Measurements from ENCODE around the gene ZNF19. TPM values are rescaled to one million over a fixed set of nuclear protein-coding genes. Genes with fewer than 3 reads are reported as not detected.

Gene ZNF19
- total RNA-seq, 1 donor from 2014 or later, result 1.8 TPM

DNA sequence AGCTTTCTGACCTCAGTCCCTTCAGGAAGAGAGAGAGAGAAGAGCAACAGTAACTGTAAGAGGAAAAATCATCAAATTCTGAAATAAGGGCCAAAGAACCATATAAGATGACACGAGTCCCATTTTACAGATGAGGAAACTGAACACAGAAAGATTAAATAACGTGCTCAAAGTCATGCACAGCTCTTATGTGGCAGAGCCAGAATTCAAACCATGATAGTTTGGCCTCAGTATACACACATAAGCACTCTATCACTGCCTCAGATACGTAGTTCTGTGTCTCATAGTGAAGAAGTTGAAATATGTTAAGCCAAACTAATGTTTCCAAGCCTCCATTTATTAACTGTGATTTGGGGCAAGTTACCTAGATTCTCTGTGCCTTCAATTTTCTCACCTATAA is 1.9 kb upstream of the ZNF19 start:
- intact Hi-C loops (cut with micrococcal nuclease), result no loop called here

DNA sequence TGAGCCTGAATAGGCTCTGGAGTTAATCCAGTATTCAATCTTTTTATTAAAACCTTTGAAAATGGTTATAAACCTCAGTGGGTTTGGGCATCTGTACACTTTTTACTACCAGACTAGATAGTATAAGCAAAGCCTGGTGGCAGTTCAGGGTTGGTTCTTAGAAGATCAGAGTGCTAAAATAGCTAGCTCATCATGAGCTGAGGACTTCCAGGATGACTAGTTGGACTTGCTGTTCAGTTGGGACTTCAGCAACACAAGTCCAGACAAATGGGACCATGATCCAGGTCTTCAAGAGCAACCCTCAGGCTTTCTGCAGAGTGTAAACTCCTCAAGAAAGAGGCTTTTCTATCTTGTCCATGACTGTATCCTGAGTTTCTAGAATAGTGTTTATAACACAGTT is 1.2 kb upstream of the ZNF19 start:
- intact Hi-C loops (cut with micrococcal nuclease), result no loop called here

DNA sequence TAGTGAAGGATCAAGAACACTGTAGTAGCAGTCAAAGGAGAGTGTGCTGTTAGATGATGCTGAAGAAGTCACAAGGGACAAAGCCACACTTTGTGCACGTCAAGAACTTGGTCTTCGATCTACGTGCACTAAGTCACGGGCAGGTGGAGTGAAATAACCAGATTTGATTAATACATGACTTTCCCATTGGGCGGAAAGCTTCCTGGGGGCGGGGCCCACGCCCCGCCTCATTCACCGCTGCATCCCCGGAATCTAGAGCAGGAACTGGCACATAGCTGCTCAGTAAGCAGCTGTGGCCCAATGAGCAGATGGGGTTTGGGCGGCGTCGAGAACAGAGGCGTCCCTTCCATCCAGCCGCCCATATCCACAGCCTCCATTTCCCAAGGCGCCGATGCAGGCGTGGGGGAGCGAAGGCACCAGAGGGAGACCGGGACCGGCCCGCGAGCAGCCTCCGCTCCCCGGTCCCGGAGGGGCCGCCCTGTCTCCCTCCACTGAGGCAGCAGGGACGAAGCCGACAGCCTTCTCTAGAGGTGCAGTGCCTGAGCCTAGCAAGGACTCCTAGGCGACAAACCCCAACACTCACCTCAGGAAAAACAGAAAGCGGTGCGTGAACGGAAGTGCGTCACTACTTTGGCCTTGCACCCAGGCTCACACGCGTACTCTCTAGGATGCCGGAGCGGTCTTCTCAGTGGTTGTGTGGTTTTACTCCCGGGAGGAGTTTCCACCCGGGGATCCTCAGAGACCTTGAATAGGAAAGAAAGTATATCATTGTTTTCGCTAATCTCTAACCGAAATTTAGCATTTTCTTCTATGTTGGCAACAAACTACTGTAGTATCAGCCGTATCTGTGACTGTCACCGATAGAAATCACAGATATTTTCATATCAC is 4.9 kb downstream of the ZNF19 start:
- intact Hi-C loops (cut with micrococcal nuclease), result loop anchor here (1.0 kb wide), 1 partner anchor 22 kb away; the partner anchor contains the start of gene ZNF23

DNA sequence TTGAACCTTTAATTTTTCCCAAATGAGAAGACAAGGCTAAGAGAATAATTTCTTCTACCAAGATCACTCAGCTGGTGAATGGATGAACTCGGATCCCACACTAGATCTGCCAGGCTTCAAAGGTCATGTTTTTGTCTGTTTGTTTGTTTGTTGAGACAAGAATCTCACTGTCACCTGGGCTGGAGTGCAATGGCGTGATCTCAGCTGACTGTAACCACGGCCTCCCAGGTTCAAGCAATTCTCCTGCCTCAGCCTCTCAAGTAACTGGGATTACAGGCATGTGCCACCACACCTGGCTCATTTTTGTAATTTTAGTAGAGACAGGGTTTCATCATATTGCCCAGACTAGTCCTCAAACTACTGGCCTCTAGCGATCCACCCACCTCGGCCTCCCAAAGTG is 6.6 kb downstream of the ZNF19 start:
- intact Hi-C loops (cut with micrococcal nuclease), result no loop called here

DNA sequence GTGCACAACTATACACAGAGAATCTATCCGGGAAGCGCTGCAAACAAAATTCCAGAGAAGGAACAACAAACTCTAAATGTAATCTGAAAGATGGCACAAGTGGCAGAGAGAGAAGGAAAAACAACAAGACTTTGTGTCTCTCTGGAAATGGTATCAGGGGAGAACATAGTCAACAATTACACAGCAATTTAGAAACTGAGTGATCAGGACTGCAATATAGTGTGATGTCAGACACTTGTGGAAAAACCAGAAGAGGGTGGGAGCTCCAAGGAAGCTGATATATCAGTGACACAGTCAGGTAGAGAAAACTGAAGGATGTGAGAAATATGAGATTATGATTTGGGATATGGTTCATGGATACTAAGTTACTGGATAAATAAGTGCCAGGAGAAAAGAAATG is 8.2 kb downstream of the ZNF19 start:
- intact Hi-C loops (cut with micrococcal nuclease), result no loop called here

DNA sequence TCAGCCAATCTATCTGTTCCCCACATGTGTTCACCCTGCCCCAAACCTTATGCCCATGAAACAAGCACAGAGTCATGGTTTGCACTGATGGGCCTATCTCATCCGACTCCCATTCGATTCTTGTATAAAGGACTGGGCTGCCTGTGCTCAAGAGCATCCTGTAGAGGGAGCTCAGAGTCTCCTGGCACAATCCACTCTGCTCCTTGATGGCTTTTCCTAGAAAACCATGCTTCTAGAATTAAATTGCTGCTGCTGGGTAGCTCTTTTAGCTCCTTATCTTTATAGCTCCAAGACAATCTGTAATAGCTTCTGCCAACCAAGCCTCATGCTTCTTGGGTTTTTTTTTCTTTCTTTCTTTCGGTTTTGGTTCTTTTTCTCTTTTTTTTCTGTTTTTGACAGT is 9.7 kb downstream of the ZNF19 start:
- intact Hi-C loops (cut with micrococcal nuclease), result no loop called here

DNA sequence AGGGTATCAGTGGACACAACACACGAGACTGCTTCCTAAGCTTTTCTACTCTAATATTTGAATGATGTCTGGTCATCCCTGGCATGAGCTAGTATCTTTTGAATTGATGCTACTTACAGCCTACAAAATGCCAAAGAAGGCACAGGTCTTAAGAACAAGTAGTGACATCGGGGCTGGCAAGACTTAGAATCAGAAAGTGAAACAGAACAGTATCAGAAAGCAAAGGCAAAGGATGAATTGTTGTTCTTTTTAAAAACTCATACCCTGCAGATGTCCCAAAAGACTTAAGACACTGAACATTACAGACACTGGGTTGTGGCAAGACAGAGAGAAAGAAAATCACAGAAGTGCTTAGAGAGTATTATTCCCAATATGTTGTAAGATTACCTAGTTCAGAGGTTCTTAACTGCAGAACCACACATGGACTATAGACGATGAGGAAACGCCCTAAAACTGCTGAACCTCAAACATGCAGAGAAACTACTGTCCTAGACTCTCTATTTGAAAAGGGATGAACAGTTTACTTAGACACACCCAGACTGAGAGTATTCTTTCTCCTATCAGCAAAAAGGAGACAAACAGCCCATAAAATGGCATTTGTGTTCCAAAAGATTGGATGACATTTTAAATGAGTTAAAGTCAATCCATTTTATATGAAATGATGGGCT is 12.5 kb downstream of the ZNF19 start:
- intact Hi-C loops (cut with micrococcal nuclease), result no loop called here

DNA sequence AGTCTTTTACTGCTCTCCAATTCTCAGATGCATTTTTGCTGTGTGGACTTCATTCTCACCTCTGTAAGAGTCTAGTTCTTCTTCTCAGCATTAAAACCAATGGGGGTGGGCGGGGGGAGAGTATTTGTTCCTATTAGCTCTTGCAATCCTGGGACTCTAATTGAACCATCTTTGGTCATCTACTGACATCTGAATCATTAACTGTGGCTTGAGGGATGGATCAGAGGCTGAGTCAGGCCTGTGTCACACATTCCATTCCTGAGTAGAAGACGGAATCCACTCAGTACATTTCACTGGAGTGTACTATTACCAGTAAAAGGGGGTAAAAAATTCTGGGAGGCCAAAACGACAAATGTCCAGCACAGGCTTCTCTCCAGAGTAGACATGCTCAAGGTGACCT is 14.3 kb downstream of the ZNF19 start:
- intact Hi-C loops (cut with micrococcal nuclease), result no loop called here

DNA sequence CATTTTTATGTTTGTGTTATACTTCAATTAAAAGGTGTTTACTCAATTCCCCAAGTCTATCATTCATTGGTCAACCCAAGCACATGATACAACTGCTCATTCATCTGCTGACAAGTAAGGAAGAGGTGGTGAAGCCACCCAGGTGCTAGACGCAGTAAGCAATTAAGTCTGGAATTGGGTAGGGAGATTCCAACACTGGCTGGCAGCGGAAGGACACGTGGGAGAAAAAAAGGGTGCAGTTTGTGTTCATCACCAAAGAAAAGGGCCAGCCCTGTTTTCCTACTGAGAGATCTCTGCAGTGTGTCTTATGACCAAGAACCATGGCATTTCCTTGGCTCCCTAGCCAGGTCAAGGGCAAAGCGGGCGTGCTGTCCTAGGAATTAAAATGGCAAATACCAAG is 15.2 kb downstream of the ZNF19 start:
- intact Hi-C loops (cut with micrococcal nuclease), result no loop called here

DNA sequence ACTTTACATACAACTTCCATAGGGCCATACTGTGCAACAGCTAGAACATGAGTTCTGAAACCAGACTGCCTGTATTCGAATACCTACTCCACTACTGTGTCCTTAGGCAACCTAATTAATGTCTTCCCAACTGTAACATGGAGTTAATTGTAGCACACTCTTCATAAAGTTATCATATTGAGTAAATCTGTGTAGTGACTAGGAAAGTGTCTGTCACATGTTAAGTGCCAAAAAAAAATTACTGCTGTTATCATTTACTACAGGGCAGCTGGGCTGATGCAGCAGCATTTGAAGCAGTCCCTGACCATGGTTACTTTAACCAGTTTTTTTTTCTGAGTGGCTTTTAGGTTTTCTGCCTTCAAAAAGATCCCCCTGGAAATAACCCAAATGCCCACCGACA is 16.2 kb downstream of the ZNF19 start:
- intact Hi-C loops (cut with micrococcal nuclease), result no loop called here

DNA sequence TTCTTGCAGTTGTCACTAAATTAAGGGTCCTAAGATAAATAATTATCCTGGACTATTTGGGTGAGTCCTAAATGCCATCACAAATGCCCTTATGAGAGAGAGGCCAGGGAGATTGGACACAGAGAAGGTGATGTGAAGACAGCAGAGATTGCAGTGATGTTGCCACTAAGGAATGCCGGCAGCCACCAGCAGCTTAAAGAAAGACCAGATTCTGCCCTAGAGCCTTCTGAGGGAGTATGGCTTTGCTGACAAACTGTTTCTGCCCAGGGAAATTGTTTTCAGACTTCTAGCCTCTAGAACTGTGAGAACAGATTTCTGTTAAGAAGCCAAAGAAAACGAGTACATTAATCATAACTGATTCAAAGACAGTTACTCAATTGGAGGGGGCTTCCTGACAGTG is 17.1 kb downstream of the ZNF19 start:
- intact Hi-C loops (cut with micrococcal nuclease), result no loop called here

DNA sequence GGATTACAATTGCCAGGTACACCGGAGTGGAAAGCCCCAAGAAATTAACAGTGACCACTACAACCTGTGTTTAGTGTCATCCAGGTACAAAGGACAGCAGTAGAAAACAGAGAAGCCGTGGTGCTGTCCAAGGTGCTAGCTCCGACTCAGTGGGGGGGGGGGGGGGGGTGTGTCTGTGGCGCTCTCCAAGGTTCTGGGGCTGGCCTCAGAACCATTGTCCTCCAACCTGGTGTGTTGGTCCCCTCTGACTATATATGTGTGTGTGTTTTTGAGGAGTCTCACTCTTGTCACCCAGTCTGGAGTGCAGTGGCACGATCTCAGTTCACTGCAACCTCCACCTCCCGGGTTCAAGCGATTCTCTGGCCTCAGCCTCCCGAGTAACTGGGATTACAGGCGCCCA is 21.3 kb downstream of the ZNF19 start:
- intact Hi-C loops (cut with micrococcal nuclease), result loop anchor here (10.0 kb wide), 1 partner anchor 97 kb away; no protein-coding TSS in a partner anchor

DNA sequence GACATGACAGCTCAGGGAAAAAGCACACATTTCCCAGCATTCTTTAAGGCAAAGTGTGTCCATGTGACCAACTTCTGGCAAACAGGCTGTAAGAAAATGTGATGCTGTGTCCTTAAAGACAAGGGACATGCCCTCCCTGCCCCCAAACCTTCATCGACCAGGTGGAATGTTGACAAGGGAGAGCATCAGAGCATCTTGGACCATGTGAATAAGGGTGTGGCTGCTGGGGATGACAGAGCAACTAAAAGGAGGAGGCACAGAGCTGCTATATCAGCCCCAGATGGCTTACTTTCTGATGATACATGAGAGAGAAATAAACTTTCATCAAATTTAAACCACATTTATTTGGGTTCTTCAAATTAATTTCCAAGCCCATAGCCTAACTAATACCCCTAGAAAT is 24.9 kb downstream of the ZNF19 start:
- intact Hi-C loops (cut with micrococcal nuclease), result loop anchor here (5.0 to 10.0 kb wide), 3 partner anchors 101 to 628 kb away; partner anchors contain the start of genes CMTR2, DHX38 and TXNL4B

DNA sequence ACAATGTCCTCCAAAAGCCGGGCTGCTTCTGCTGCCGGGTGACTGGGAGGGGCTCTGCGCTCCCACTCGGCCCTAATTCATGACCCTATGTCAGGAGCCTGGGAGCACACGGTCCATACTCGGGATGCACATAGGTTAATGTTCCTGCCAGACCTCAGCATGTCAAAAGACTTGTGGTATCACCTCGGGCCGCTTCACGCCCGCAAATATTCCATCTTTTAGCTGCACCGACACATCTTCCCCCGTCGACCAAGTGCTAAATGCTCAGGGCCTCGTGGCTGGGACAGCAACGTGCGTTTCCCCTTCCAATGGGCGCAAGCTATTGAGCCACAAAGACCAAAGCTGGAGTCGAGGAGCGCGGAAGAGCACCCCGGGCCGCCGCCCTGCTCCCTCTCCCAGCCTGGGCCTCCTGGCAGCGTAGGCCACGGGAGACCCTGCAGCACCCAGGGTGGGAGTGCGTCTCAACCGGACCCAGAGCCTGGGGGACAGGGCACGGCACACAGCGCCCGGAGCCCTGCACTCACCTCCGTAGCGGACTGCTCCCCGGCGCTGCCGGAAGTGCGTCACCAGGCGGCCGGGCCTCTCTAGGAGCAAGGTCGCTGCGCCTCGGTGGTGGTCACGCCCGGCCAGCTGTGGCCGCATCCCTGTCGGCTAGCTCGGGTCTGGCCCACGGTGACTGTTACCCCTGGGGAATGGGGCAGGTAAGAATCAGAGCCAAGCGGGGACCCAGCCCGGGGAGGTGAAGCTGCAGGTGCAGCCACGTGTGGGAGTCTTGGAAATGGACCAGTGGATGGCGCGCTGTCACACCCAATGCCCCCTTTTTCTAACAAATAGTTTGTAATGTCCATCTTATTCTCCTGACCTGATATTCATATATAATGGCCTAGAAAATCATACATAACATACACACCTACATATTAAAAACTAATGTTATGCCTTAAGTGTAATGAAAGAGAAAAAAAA is 27.2 kb downstream of the ZNF19 start, which contains the start of gene ZNF23:
TSS of gene ZNF23 (minus strand) at position 562 of the 963 bp plus-strand sequence. CDS start 5,451 bp downstream, outside the sequence.
- intact Hi-C loops (cut with micrococcal nuclease), result loop anchor here (1.0 to 10.0 kb wide), 4 partner anchors 22 to 630 kb away; partner anchors contain the start of genes CMTR2, DHX38 and TXNL4B

DNA sequence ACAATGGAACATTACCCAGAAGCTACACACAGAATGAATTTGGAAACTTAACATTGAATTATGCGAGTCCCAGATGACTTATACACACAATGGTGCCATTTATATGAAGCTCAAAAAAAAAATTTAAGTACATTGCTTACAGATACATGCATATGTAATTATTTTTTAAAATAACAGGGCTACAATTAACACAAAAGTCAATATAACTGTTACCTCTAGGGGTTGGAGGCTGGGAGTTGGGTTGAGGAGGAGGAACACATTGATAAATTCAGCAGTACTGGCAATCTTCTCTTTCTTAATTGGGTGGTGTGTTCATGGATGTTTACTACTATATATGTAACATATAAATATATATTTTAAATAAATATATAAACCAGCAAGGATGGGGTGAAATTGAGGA is 28.2 kb downstream of the ZNF19 start:
- intact Hi-C loops (cut with micrococcal nuclease), result loop anchor here (5.0 to 10.0 kb wide), 3 partner anchors 104 to 631 kb away; partner anchors contain the start of genes CMTR2, DHX38 and TXNL4B

DNA sequence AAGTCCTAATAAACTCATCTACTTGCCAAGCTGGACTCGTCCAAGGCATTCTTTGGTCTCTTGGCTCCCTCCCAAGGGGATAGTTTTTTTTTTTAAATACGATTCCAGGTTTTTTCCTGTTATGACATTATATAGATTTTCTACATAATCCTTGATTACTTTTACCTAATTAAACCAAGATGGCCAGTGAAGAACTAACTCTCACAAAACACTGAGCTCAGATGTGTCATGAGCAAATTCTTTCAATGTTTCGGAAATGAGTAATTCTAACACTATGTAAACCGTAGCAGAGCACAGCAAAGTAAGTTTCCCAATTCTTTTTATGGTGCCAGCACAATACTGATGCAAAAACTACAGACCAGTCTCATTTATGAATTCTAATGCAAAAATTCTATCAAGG is 28.9 kb downstream of the ZNF19 start:
- intact Hi-C loops (cut with micrococcal nuclease), result loop anchor here (5.0 to 10.0 kb wide), 3 partner anchors 105 to 632 kb away; partner anchors contain the start of genes CMTR2, DHX38 and TXNL4B

DNA sequence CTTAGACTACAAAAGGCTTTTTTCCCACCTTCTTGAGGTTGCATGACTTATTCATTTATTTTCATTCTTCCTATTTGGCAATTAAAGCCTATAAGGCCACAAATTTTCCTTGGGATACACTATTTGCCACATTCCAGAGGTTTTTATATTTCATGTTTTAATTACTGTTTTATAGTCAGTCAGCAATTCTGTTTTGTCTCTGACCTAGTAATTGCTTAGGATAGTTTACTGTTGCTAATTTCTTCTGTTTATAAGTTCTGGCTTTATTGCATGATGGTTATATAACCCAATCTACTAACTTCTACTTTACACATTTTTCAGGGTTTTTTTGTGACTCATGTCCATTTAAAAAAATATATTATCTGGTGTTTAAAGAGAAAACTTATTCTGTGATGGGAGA is 29.6 kb downstream of the ZNF19 start:
- intact Hi-C loops (cut with micrococcal nuclease), result no loop called here

DNA sequence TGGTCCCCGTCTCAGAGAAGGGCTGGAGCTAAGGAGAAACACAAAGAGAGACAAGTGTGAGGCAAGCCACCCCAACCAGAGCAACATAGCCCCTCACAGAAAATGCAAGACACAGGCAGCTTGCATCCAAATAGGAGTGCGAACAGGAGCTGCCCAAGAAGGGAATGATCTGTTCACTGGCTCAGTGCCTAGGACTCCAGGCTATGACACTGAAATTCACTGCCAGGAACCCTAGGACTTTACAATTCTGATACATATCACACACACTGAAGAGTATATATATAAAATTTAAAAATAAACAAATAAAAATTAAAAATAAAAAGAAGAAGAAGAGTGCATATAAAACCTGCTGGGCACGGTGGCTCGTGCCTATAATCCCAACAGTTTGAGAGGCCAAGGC is 32.3 kb downstream of the ZNF19 start:
- intact Hi-C loops (cut with micrococcal nuclease), result no loop called here

DNA sequence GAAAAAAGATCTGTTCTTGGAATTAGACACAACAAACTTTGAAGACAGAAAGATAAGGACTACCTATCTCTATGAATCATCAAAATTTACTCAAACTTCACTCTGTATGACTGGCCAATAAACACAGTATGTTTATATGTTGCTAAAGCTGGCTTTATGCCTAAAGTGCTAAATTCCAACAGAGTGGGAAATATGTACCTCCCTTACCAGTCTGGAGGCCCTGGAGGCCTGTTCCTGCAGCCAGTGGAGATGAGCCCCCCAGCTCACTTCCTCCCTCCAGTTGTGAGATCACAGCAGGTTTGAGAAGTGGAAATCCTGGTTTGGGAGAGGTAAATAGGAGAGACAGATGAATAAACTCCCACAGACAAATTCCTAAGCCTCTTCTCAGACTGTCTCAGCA is 36.1 kb downstream of the ZNF19 start:
- intact Hi-C loops (cut with micrococcal nuclease), result no loop called here

DNA sequence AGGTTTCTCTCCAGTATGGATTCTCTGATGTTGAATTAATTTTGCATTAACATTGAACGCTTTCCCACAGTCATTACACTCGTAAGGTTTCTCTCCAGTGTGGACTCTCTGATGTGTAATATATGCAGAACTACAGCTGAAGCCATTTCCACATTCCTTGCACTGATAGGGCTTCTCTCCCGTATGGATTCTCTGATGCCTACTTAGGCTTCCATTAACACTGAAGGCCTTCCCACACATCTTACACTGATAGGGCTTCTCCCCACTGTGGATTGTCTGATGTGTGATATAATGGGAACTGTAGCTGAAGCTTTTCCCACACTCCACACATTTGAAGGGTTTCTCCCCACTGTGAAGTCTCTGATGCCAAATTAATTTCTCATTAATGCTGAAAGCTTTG is 40.1 kb downstream of the ZNF19 start:
- intact Hi-C loops (cut with micrococcal nuclease), result no loop called here

DNA sequence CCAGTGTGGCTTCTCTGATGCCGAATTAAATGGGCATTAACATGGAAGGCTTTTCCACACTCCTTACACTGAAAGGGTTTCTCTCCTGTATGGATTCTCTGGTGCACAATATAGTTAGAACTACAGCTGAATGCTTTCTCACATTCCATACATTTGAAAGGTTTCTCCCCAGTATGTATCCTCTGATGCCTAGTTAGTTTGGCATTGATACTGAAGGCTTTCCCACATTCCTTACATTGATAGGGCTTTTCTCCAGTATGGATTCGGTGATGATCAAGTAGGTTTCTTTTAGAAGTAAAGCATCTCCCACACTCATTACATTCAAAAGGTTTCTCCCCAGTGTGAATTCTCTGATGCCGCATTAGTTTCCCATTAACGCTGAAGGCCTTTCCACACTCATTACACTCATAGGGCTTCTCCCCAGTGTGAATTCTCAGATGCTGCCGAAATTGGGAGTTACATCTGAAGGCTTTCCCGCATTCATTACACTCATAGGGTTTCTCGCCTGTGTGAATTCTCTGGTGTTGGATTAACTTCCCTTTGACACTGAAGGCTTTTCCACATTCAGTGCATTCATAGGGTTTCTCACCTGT is 40.8 kb downstream of the ZNF19 start:
- intact Hi-C loops (cut with micrococcal nuclease), result no loop called here
